GM21723 (cell line): ENCODE results near the gene NHS.

Experiments
- ATAC-seq: cut with Tn5 transposase; IDR thresholded peaks from one replicate; pipeline ENCODE4 v1.9.1; 2021; ENCODE audit warnings: mild to moderate bottlenecking, moderate library complexity; ENCODE audit not compliant: unreplicated experiment

Gene NHS

GRCh38 chrX:17759990-17760389, 385.0 kb downstream of the NHS start:
- ATAC-seq: no peak

GRCh38 chrX:17767734-17768133, 392.7 kb downstream of the NHS start:
- ATAC-seq: no peak

- ATAC-seq: no peak
These were observed 394.0 kb downstream of the NHS start for GRCh38 chrX:17768997-17769396.

- ATAC-seq: no peak
These were observed 394.8 kb downstream of the NHS start for GRCh38 chrX:17769701-17770269.

- ATAC-seq: no peak
These were observed 398.3 kb downstream of the NHS start for GRCh38 chrX:17773221-17773876.

- ATAC-seq: no peak
These were observed 399.1 kb downstream of the NHS start for GRCh38 chrX:17774053-17774452.

GRCh38 chrX:17778997-17779396, 404.0 kb downstream of the NHS start:
- ATAC-seq: no peak

GRCh38 chrX:17779434-17779833, 404.4 kb downstream of the NHS start:
- ATAC-seq: no peak
